PFSK-1 (cell line): ENCODE data around the gene ZNRF2.

Experiments used
- POLR2AphosphoS5 ChIP-seq: IDR thresholded peaks from 2 replicates; pipeline ENCODE4 v1.6.1; 2012; ENCODE audit warnings: low read depth, mild to moderate bottlenecking, control low read depth, low read length, moderate library complexity
- TAF1 ChIP-seq: IDR thresholded peaks from 2 replicates; pipeline ENCODE4 v1.6.1; 2012; ENCODE audit warnings: low read length, control low read depth, borderline replicate concordance; ENCODE audit not compliant: insufficient read depth

- TF ChIP-seq POLR2AphosphoS5 = no peak
- no peak for TF ChIP-seq TAF1
These were observed 48.2 kb downstream of the ZNRF2 start for GRCh38 chr7:30332549-30332948.
